DND-41 (cell line): ENCODE results near the gene FNDC3B.

Experiments used
- ATAC-seq: fragments of 200-7000 bp; cut with Tn5 transposase; 3 replicates; pipeline ENCODE4 v1.9.1; 2021; ENCODE audit warnings: low read depth; ENCODE audit not compliant: insufficient read depth
- DNase-seq: peaks from one replicate; pipeline ENCODE4 v3.0.0-alpha.2; 2020
- H2AFZ ChIP-seq: 2 replicates; pipeline ENCODE4 v1.6.0; 2012; ENCODE audit warnings: low read depth, low read length
- H3K27ac ChIP-seq: 2 replicates; pipeline ENCODE4 v1.5.1; 2012; ENCODE audit warnings: low read length, inconsistent platforms
- H3K27me3 ChIP-seq: fragments of 200-600 bp; sonication (generic); 2 replicates; pipeline ENCODE4 v1.6.0; 2012; ENCODE audit warnings: low read length, mild to moderate bottlenecking, inconsistent platforms; ENCODE audit not compliant: insufficient read depth, poor library complexity
- H3K36me3 ChIP-seq: 2 replicates; pipeline ENCODE4 v1.5.1; 2012; ENCODE audit warnings: low read length, inconsistent platforms; ENCODE audit not compliant: insufficient read depth
- H3K4me1 ChIP-seq: 2 replicates; pipeline ENCODE4 v1.5.1; 2012; ENCODE audit warnings: mild to moderate bottlenecking, low read length; ENCODE audit not compliant: insufficient read depth
- H3K4me2 ChIP-seq: 2 replicates; pipeline ENCODE4 v1.6.0; 2012; ENCODE audit warnings: mild to moderate bottlenecking, moderate library complexity, low read length, inconsistent platforms; ENCODE audit not compliant: insufficient read depth
- H3K4me3 ChIP-seq, 2 experiments: fragments of 200-600 bp in 1 of 2; shearing (Covaris generic) in 1 of 2; 2 replicates each; pipeline ENCODE4 v1.5.1; 2012 to 2016; ENCODE audit warnings: inconsistent platforms in 2 of 2, low read length in 2 of 2, mild to moderate bottlenecking in 2 of 2, low read depth in 1 of 2, moderate library complexity in 1 of 2
- H3K79me2 ChIP-seq: 2 replicates; pipeline ENCODE4 v1.6.0; 2012; ENCODE audit warnings: low read length, inconsistent platforms; ENCODE audit not compliant: insufficient read depth
- H3K9ac ChIP-seq: 2 replicates; pipeline ENCODE4 v1.6.0; 2012; ENCODE audit warnings: low read depth, mild to moderate bottlenecking, inconsistent platforms, low read length, moderate library complexity
- H3K9me3 ChIP-seq: 2 replicates; pipeline ENCODE4 v1.5.1; 2012; ENCODE audit warnings: low read length, moderate library complexity, mild to moderate bottlenecking, inconsistent platforms; ENCODE audit not compliant: insufficient read depth, severe bottlenecking
- H4K20me1 ChIP-seq: 2 replicates; pipeline ENCODE4 v1.6.0; 2012; ENCODE audit warnings: low read length; ENCODE audit not compliant: insufficient read depth
- EZH2 ChIP-seq: IDR thresholded peaks from 3 replicates; pipeline ENCODE4 v1.6.1; 2012; ENCODE audit warnings: borderline replicate concordance, low read depth, mild to moderate bottlenecking, moderate library complexity, low read length, inconsistent platforms; ENCODE audit not compliant: severe bottlenecking
- TF ChIP-seq, protein P1 (sequence below): IDR thresholded peaks from 2 replicates; pipeline ENCODE4 v1.5.1; 2012; ENCODE audit warnings: borderline replicate concordance, low read length, moderate library complexity, mild to moderate bottlenecking; ENCODE audit not compliant: poor library complexity, severe bottlenecking; ENCODE audit errors: extremely low read depth

FNDC3B gene

DNA sequence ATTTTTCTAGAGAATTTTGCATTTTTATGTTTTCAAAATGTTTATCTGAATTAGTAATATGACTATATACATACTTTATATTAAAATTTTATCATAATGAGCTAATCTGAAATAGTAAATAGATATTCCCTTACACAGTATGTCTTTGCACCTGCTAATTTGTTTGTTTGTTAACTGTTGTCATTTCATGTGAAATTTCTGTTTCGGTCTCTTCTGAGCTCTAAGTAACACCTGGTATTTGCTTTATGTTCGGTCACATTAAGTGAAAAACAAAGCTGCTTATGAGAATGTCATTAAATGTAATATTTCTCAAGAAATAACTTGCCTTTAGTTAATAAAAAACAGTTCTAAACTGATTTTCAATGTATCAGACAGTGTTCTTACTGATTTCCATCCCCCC is 61.1 kb downstream of the FNDC3B start:
- H3K4me2 ChIP-seq: no peak overlapping the region
- no peak for ATAC-seq
- no peak overlapping the region for H2AFZ ChIP-seq
- no peak for DNase-seq
- no peak overlapping the region for H3K9ac ChIP-seq
- no peak overlapping the region for H3K27ac ChIP-seq
- no peaks in the 10 kb centered on the region for H3K79me2 ChIP-seq
- no peaks in the 10 kb centered on the region for H3K9me3 ChIP-seq
- peaks cover 17% of the 10 kb centered on the region; the same call in 1 of the 2 replicates for H4K20me1 ChIP-seq
- peaks cover 7% of the 10 kb centered on the region for H3K27me3 ChIP-seq
- no peak overlapping the region for H3K4me3 ChIP-seq
- no peaks in the 10 kb centered on the region for H3K36me3 ChIP-seq
- H3K4me1 ChIP-seq: peaks cover 12% of the 10 kb centered on the region
- TF ChIP-seq EZH2: no peak
- TF ChIP-seq, protein P1, sequence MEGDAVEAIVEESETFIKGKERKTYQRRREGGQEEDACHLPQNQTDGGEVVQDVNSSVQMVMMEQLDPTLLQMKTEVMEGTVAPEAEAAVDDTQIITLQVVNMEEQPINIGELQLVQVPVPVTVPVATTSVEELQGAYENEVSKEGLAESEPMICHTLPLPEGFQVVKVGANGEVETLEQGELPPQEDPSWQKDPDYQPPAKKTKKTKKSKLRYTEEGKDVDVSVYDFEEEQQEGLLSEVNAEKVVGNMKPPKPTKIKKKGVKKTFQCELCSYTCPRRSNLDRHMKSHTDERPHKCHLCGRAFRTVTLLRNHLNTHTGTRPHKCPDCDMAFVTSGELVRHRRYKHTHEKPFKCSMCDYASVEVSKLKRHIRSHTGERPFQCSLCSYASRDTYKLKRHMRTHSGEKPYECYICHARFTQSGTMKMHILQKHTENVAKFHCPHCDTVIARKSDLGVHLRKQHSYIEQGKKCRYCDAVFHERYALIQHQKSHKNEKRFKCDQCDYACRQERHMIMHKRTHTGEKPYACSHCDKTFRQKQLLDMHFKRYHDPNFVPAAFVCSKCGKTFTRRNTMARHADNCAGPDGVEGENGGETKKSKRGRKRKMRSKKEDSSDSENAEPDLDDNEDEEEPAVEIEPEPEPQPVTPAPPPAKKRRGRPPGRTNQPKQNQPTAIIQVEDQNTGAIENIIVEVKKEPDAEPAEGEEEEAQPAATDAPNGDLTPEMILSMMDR: no peak

DNA sequence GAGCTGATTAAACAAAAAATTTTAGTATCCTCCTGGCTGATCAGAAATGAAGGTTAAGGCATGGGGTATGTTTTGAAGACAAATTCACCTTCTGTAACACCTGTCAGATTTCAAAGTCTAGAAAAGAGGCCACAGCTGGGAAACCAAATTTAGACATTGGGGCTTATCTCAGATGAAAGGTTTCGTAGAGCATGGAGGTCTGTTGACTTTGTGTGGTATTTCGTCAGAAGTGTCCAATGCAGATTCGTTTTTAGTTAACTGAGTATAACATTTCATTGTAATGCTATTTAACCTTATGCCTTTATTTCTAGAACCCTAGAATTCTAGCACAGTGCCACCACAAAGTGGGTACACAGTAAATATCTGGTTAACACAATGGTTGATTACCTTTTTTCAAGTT is 61.7 kb downstream of the FNDC3B start:
- DNase-seq (no peak), ATAC-seq (no peak)
- Histone ChIP-seq H4K20me1 (peaks cover 18% of the 10 kb centered on the region; the same call in 1 of the 2 replicates), H3K36me3 (no peaks in the 10 kb centered on the region), H3K4me2 (no peak overlapping the region), H3K4me1 (peaks cover 12% of the 10 kb centered on the region), H3K27me3 (peaks cover 7% of the 10 kb centered on the region), H3K79me2 (no peaks in the 10 kb centered on the region), H2AFZ (no peak overlapping the region), H3K4me3 (no peak overlapping the region), H3K27ac (no peak overlapping the region), H3K9ac (no peak overlapping the region), H3K9me3 (no peaks in the 10 kb centered on the region)
- TF ChIP-seq, protein P1: no peak
- no peak for TF ChIP-seq EZH2

DNA sequence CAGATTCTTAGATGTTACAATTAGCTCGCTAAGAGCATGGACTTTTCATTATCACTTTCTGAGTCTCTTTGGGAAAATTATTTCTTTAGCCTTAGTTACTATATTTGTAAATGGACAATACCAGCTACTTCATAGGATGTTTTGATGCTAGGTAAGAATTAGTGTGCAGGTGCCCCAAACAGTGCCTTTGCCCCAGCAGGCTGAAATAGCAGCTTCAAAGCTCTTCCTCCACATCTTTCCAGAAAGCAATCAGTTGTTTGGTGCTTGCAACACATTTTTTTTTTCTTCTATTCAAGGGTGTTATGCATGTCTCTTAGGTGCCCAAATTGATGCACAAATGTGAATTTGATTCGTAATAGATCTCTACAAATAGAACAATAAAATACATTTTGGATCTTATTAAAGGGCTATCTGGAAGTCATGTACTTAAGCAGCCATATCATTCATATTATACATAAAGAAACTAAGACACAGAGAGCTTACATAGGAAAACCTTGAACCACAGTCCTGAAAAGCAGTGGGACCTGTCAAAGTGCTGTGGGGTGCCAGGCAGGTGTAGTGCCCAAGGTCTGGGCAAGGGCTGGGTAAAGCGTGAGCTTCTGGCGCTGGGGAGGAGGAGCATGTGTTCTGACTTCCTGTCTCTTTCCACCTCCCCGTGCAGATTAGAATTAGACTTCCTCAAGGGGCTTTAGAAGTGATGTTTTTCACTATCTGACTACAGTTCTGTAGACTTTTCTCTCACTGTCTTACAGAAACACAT is 62.9 kb downstream of the FNDC3B start:
- no peak overlapping the region for H3K9ac ChIP-seq
- no peaks in the 10 kb centered on the region for H3K79me2 ChIP-seq
- no peak overlapping the region for H2AFZ ChIP-seq
- peak overlapping the region in 1 of 2 experiments; percentile 16; a peak in 1 of 4 replicates for H3K4me3 ChIP-seq
- H3K9me3 ChIP-seq: no peaks in the 10 kb centered on the region
- peaks cover 20% of the 10 kb centered on the region for H3K4me1 ChIP-seq
- H3K36me3 ChIP-seq: no peaks in the 10 kb centered on the region
- DNase-seq: peak; percentile 50
- H4K20me1 ChIP-seq: peaks cover 24% of the 10 kb centered on the region
- H3K4me2 ChIP-seq: peak overlapping the region; percentile 60
- H3K27me3 ChIP-seq: peaks cover 7% of the 10 kb centered on the region
- peak; percentile 82 for ATAC-seq
- TF ChIP-seq, protein P1: no peak
- no peak for TF ChIP-seq EZH2
- no peak overlapping the region for H3K27ac ChIP-seq
